HepG2 (cell line): ENCODE measurements around the gene ZNF181. TPM values are rescaled to one million over a fixed set of nuclear protein-coding genes. Genes with fewer than 3 reads are reported as not detected.

Source experiments
- CBX1 ChIP-seq: IDR thresholded peaks from one replicate; pipeline ENCODE4 v1.6.1; 2016; ENCODE audit warnings: antibody characterized with exemption, low read depth
- NR2F1 ChIP-seq, 2 experiments: fragments of 450-650 bp in 1 of 2; formaldehyde crosslinking in 1 of 2; IDR thresholded peaks; 2 replicates each; pipeline versions ENCODE4 v1.5.0 to v1.6.1; 2016 to 2020; ENCODE audit warnings: mild to moderate bottlenecking in 1 of 2, missing compliant biosample characterization in 1 of 2, missing genetic modification reagents in 1 of 2, moderate library complexity in 1 of 2
- ONECUT2 ChIP-seq: sonication (generic); formaldehyde crosslinking; IDR thresholded peaks from 2 replicates; pipeline ENCODE4 v1.4.0; 2020; ENCODE audit warnings: missing genetic modification reagents
- RBAK ChIP-seq: sonication (generic); formaldehyde crosslinking; IDR thresholded peaks from 2 replicates; pipeline ENCODE4 v1.5.1; 2020; ENCODE audit warnings: mild to moderate bottlenecking, missing genetic modification reagents
- RBFOX2 ChIP-seq: fragments of 200-400 bp; formaldehyde crosslinking; IDR thresholded peaks from 2 replicates; pipeline ENCODE4 v1.6.1; 2017; ENCODE audit warnings: low read depth, mild to moderate bottlenecking, low read length
- RCOR2 ChIP-seq: IDR thresholded peaks from 2 replicates; pipeline ENCODE4 v1.6.1; 2016; ENCODE audit warnings: missing biosample characterization, missing genetic modification reagents
- ZNF326 ChIP-seq: sonication (generic); formaldehyde crosslinking; IDR thresholded peaks from 2 replicates; pipeline ENCODE4 v1.4.0; 2020; ENCODE audit warnings: missing genetic modification reagents, borderline replicate concordance
- ZNF468 ChIP-seq: sonication (generic); formaldehyde crosslinking; IDR thresholded peaks from 2 replicates; pipeline ENCODE4 v1.8.0; 2022; ENCODE audit warnings: mild to moderate bottlenecking, moderate library complexity, missing genetic modification reagents
- ZNF549 ChIP-seq: sonication (generic); formaldehyde crosslinking; IDR thresholded peaks from 2 replicates; pipeline ENCODE4 v1.5.0; 2020; ENCODE audit warnings: missing genetic modification reagents
- ZZZ3 ChIP-seq: sonication (generic); formaldehyde crosslinking; IDR thresholded peaks from 2 replicates; pipeline ENCODE4 v1.4.0; 2020; ENCODE audit warnings: missing genetic modification reagents, mild to moderate bottlenecking, borderline replicate concordance
- polyA plus RNA-seq, 8 experiments: library from polyadenylated mRNA; depleted of rRNA in 3 of 8; stranded (reverse) in 7 of 8; unstranded in 1 of 8; fragments of >200 nt; fragmentation: Illumina TruSeq in 4 of 8; extraction: Trizol in 4 of 8; gene quantifications; 2 replicates each; pipeline versions ENCODE4 v1.2.1 to v1.2.3, GENCODE V29; 2011 to 2016; ENCODE audit warnings: low read depth in 4 of 8, missing spikeins in 1 of 8, mixed read lengths in 1 of 8; ENCODE audit not compliant: insufficient read depth in 1 of 8
- total RNA-seq, 5 experiments: library from RNA; depleted of rRNA; stranded (reverse); fragments of >200 nt; fragmentation: Illumina TruSeq; extraction: Trizol; gene quantifications; 2 replicates each; pipeline ENCODE4 v1.2.3, GENCODE V29; 2016; ENCODE audit warnings: low read depth in 1 of 5
- TF ChIP-seq, protein P1 (sequence below): sonication (generic); formaldehyde crosslinking; IDR thresholded peaks from 2 replicates; pipeline ENCODE4 v1.8.0; 2022; ENCODE audit warnings: low read depth, missing genetic modification reagents
- TF ChIP-seq, protein P2 (sequence below): sonication (generic); formaldehyde crosslinking; IDR thresholded peaks from 2 replicates; pipeline ENCODE4 v1.5.0; 2020; ENCODE audit warnings: missing genetic modification reagents
- TF ChIP-seq, protein P3 (sequence below): sonication (generic); formaldehyde crosslinking; IDR thresholded peaks from 2 replicates; pipeline ENCODE4 v1.4.0; 2020; ENCODE audit warnings: missing genetic modification reagents, borderline replicate concordance
- TF ChIP-seq, protein P4 (sequence below): sonication (generic); formaldehyde crosslinking; IDR thresholded peaks from 2 replicates; pipeline ENCODE4 v1.8.1; 2023; ENCODE audit warnings: missing genetic modification reagents, inconsistent platforms, borderline replicate concordance
- TF ChIP-seq, protein P5 (sequence below): sonication (generic); formaldehyde crosslinking; IDR thresholded peaks from 2 replicates; pipeline ENCODE4 v1.4.0; 2020; ENCODE audit warnings: mild to moderate bottlenecking, missing genetic modification reagents

Gene ZNF181
- total and polyA plus RNA-seq, 2 of the 13 experiments (the other 11 are each of a cell fraction or from before 2014, with no cell fraction given): 10.6 to 15.5 TPM

DNA sequence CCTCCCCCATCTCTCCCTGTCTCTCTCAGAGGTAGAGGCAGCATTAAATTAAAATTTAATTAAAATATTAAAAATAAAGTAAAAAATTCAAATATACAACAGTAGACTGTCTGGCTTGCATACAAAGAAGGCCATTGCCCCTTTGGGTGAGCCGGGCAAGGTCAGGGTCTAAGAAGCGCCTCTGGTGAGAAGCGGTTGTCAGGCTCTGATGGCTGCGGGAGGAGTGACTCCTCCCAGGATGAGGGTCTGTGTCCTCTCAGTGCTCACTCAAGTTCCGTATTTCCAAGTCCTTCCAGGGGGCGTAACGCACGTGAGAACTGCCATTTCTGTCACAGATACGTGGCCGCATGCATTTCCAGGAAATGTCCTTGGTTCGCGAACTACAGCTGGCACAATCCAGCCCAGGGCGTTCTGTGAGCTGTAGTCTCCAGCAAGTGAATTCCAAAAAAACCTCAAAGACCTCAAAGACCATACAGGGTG lies 737 bp upstream of the ZNF181 start (continued):
- TF ChIP-seq, protein P1, sequence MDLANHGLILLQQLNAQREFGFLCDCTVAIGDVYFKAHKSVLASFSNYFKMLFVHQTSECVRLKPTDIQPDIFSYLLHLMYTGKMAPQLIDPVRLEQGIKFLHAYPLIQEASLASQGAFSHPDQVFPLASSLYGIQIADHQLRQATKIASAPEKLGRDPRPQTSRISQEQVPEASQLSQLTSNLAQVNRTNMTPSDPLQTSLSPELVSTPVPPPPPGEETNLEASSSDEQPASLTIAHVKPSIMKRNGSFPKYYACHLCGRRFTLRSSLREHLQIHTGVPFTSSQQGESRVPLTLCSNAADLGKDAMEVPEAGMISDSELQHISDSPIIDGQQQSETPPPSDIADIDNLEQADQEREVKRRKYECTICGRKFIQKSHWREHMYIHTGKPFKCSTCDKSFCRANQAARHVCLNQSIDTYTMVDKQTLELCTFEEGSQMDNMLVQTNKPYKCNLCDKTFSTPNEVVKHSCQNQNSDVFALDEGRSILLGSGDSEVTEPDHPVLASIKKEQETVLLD (CRISPR knock-in tag): no peak
- TF ChIP-seq, protein P2, sequence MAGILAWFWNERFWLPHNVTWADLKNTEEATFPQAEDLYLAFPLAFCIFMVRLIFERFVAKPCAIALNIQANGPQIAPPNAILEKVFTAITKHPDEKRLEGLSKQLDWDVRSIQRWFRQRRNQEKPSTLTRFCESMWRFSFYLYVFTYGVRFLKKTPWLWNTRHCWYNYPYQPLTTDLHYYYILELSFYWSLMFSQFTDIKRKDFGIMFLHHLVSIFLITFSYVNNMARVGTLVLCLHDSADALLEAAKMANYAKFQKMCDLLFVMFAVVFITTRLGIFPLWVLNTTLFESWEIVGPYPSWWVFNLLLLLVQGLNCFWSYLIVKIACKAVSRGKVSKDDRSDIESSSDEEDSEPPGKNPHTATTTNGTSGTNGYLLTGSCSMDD (CRISPR knock-in tag): no peak
- TF ChIP-seq ONECUT2 (CRISPR knock-in tag): peak; percentile 28; the same call in 1 of the 2 replicates
- TF ChIP-seq RBAK (CRISPR knock-in tag): peak; percentile 17; the same call in 1 of the 2 replicates
- TF ChIP-seq RCOR2 (CRISPR knock-in tag): no peak
- no peak for TF ChIP-seq RBFOX2
- TF ChIP-seq, protein P3, sequence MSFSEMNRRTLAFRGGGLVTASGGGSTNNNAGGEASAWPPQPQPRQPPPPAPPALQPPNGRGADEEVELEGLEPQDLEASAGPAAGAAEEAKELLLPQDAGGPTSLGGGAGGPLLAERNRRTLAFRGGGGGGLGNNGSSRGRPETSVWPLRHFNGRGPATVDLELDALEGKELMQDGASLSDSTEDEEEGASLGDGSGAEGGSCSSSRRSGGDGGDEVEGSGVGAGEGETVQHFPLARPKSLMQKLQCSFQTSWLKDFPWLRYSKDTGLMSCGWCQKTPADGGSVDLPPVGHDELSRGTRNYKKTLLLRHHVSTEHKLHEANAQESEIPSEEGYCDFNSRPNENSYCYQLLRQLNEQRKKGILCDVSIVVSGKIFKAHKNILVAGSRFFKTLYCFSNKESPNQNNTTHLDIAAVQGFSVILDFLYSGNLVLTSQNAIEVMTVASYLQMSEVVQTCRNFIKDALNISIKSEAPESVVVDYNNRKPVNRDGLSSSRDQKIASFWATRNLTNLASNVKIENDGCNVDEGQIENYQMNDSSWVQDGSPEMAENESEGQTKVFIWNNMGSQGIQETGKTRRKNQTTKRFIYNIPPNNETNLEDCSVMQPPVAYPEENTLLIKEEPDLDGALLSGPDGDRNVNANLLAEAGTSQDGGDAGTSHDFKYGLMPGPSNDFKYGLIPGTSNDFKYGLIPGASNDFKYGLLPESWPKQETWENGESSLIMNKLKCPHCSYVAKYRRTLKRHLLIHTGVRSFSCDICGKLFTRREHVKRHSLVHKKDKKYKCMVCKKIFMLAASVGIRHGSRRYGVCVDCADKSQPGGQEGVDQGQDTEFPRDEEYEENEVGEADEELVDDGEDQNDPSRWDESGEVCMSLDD: no peak
- no peak for TF ChIP-seq NR2F1 (CRISPR knock-in tag; IDR thresholded peaks at IDR 0.05)
- no peak for TF ChIP-seq ZNF549 (CRISPR knock-in tag)
- TF ChIP-seq ZZZ3 (CRISPR knock-in tag): no peak
- TF ChIP-seq, protein P4, sequence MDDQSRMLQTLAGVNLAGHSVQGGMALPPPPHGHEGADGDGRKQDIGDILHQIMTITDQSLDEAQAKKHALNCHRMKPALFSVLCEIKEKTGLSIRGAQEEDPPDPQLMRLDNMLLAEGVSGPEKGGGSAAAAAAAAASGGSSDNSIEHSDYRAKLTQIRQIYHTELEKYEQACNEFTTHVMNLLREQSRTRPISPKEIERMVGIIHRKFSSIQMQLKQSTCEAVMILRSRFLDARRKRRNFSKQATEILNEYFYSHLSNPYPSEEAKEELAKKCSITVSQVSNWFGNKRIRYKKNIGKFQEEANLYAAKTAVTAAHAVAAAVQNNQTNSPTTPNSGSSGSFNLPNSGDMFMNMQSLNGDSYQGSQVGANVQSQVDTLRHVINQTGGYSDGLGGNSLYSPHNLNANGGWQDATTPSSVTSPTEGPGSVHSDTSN: 0 out of 2 replicates have a peak, but pooled peaks have one; percentile 32
- TF ChIP-seq, protein P5, sequence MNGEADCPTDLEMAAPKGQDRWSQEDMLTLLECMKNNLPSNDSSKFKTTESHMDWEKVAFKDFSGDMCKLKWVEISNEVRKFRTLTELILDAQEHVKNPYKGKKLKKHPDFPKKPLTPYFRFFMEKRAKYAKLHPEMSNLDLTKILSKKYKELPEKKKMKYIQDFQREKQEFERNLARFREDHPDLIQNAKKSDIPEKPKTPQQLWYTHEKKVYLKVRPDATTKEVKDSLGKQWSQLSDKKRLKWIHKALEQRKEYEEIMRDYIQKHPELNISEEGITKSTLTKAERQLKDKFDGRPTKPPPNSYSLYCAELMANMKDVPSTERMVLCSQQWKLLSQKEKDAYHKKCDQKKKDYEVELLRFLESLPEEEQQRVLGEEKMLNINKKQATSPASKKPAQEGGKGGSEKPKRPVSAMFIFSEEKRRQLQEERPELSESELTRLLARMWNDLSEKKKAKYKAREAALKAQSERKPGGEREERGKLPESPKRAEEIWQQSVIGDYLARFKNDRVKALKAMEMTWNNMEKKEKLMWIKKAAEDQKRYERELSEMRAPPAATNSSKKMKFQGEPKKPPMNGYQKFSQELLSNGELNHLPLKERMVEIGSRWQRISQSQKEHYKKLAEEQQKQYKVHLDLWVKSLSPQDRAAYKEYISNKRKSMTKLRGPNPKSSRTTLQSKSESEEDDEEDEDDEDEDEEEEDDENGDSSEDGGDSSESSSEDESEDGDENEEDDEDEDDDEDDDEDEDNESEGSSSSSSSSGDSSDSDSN (CRISPR knock-in tag): no peak
- TF ChIP-seq ZNF468 (CRISPR knock-in tag): no peak; the same call in 1 of the 2 replicates
- peak; percentile 73; the same call in 1 of the 2 replicates for TF ChIP-seq ZNF326 (CRISPR knock-in tag)
- TF ChIP-seq CBX1: peak; percentile 7
